ENCODE data around the gene TM2D1.
A peak's percentile ranks its signal among the peaks of the same experiment; 100 is the strongest.

The TM2D1 gene

GRCh38 chr1:61639608-61640336, 85.2 kb downstream of the TM2D1 start:
- Mint-ChIP-seq H3K4me1 (peaks cover 65% of the 10 kb centered on the region), H3K27ac (peak overlapping the region; percentile 70 to 94 (median 91)), H3K36me3 (ENCODE audit: low read depth) (no peaks in the 10 kb centered on the region), H3K27me3 (ENCODE audit: low read depth) (peaks cover 7% of the 10 kb centered on the region), H3K4me3 (no peak overlapping the region), H3K9me3 (no peaks in the 10 kb centered on the region)
- TF ChIP-seq CTCF (IDR thresholded peaks at IDR 0.05; ENCODE audit: unreplicated experiment in 3 of 3), result no peak

GRCh38 chr1:61638911-61639605, 85.9 kb downstream of the TM2D1 start:
- H3K36me3 Mint-ChIP-seq (ENCODE audit: low read depth), result no peaks in the 10 kb centered on the region
- H3K4me1 Mint-ChIP-seq, result peaks cover 59% of the 10 kb centered on the region
- no peak overlapping the region for H3K4me3 Mint-ChIP-seq
- H3K27me3 Mint-ChIP-seq (ENCODE audit: low read depth), result peaks cover 7% of the 10 kb centered on the region
- TF ChIP-seq CTCF (IDR thresholded peaks at IDR 0.05; ENCODE audit: unreplicated experiment in 3 of 3), result no peak
- H3K27ac Mint-ChIP-seq, result peak overlapping the region; percentile 70 to 94 (median 91)
- no peaks in the 10 kb centered on the region for H3K9me3 Mint-ChIP-seq

GRCh38 chr1:61638296-61638695, 86.6 kb downstream of the TM2D1 start:
- peaks cover 7% of the 10 kb centered on the region for H3K27me3 Mint-ChIP-seq (ENCODE audit: low read depth)
- H3K36me3 Mint-ChIP-seq (ENCODE audit: low read depth), result no peaks in the 10 kb centered on the region
- peaks cover 59% of the 10 kb centered on the region for H3K4me1 Mint-ChIP-seq
- no peaks in the 10 kb centered on the region for H3K9me3 Mint-ChIP-seq
- no peak for TF ChIP-seq CTCF (IDR thresholded peaks at IDR 0.05; ENCODE audit: unreplicated experiment in 3 of 3)
- no peak overlapping the region for H3K4me3 Mint-ChIP-seq
- H3K27ac Mint-ChIP-seq, result peak overlapping the region; percentile 70 to 94 (median 91)

- H3K4me3 Mint-ChIP-seq, result no peak overlapping the region
- peaks cover 55% of the 10 kb centered on the region for H3K4me1 Mint-ChIP-seq
- H3K27ac Mint-ChIP-seq, result peak overlapping the region; percentile 70 to 94 (median 91)
- H3K36me3 Mint-ChIP-seq (ENCODE audit: low read depth), result no peaks in the 10 kb centered on the region
- peaks cover 7% of the 10 kb centered on the region for H3K27me3 Mint-ChIP-seq (ENCODE audit: low read depth)
- no peak for TF ChIP-seq CTCF (IDR thresholded peaks at IDR 0.05; ENCODE audit: unreplicated experiment in 3 of 3)
- no peaks in the 10 kb centered on the region for H3K9me3 Mint-ChIP-seq
These were observed 87.5 kb downstream of the TM2D1 start for GRCh38 chr1:61637470-61637869.

GRCh38 chr1:61636814-61637213, 88.1 kb downstream of the TM2D1 start:
- Mint-ChIP-seq H3K36me3 (ENCODE audit: low read depth) (no peaks in the 10 kb centered on the region), H3K4me3 (no peak overlapping the region)
- TF ChIP-seq CTCF (IDR thresholded peaks at IDR 0.05; ENCODE audit: unreplicated experiment in 3 of 3), result no peak

More at GRCh38 chr1:61636814-61637213, 88.1 kb downstream of the TM2D1 start:
- Mint-ChIP-seq H3K4me1 (peaks cover 54% of the 10 kb centered on the region), H3K9me3 (no peaks in the 10 kb centered on the region), H3K27ac (peak overlapping the region; percentile 10 to 91 (median 65)), H3K27me3 (ENCODE audit: low read depth) (peaks cover 7% of the 10 kb centered on the region)

Measured in nephron (organoid).